ENCODE data around the gene ARGLU1.

ARGLU1 gene

DNA sequence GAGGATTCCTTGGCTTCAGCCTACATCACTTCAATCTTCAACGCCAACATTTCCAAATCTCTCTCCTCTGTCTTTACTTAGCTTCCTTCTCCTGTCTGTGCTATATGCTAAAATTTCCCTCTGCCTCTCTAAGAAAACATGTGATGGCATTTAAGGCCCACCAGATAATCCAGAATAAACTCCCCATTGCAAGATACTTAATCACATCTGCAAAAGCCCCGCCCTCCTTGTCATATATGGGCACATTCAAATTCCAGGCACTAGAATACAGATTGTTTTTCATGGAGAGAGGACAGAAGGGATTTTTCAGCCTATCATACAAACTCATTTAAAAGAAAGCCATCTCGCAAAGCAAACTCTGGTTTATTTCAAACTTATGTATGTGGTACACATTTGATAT, 16.2 kb downstream of the ARGLU1 start:
- TF ChIP-seq EZH2 (IDR thresholded peaks at IDR 0.05; ENCODE audit: borderline replicate concordance, low read depth, low read length, severe bottlenecking) = no peak
- TF ChIP-seq, protein P1, sequence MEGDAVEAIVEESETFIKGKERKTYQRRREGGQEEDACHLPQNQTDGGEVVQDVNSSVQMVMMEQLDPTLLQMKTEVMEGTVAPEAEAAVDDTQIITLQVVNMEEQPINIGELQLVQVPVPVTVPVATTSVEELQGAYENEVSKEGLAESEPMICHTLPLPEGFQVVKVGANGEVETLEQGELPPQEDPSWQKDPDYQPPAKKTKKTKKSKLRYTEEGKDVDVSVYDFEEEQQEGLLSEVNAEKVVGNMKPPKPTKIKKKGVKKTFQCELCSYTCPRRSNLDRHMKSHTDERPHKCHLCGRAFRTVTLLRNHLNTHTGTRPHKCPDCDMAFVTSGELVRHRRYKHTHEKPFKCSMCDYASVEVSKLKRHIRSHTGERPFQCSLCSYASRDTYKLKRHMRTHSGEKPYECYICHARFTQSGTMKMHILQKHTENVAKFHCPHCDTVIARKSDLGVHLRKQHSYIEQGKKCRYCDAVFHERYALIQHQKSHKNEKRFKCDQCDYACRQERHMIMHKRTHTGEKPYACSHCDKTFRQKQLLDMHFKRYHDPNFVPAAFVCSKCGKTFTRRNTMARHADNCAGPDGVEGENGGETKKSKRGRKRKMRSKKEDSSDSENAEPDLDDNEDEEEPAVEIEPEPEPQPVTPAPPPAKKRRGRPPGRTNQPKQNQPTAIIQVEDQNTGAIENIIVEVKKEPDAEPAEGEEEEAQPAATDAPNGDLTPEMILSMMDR (IDR thresholded peaks at IDR 0.05; ENCODE audit: borderline replicate concordance, extremely low read depth, low read length, poor library complexity, severe bottlenecking) = no peak
- Histone ChIP-seq H4K20me1 (ENCODE audit: insufficient read depth, low read length) (peaks cover 82% of the 10 kb centered on the region), H3K9ac (ENCODE audit: low read depth, low read length) (no peak overlapping the region), H3K4me2 (ENCODE audit: insufficient read depth, low read length) (no peak overlapping the region), H3K27me3 (ENCODE audit: insufficient read depth, low read length, poor library complexity) (no peaks in the 10 kb centered on the region), H3K9me3 (ENCODE audit: insufficient read depth, low read length, severe bottlenecking) (no peaks in the 10 kb centered on the region), H3K4me3 (ENCODE audit: low read depth in 1 of 2, low read length in 2 of 2) (no peak overlapping the region), H3K4me1 (ENCODE audit: insufficient read depth, low read length) (no peaks in the 10 kb centered on the region), H3K79me2 (ENCODE audit: insufficient read depth, low read length) (peaks cover 99% of the 10 kb centered on the region), H2AFZ (ENCODE audit: low read depth, low read length) (no peak overlapping the region), H3K27ac (ENCODE audit: low read length) (no peak overlapping the region), H3K36me3 (ENCODE audit: insufficient read depth, low read length) (peaks cover 100% of the 10 kb centered on the region)
- DNase-seq (no peak), ATAC-seq (ENCODE audit: insufficient read depth, low read depth) (no peak)

DNA sequence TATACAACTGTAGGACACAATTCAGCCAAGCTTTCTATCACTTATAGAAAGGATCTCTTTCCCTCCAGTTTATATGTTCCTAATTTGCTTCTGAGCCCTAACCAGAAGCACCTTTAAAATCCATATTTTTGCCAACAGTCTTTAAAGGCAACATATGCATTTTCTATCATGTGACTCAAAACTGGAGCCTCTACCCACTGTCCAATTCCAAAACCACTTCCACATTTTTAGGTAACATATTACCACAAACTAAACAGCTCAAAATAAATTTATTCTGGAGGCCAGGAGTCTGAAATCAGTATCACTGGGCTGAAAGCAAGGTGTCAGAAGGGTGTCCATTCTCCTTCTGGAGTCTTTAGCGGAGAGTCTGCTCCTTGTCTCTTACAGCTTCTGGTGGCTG, 16.6 kb downstream of the ARGLU1 start:
- Histone ChIP-seq H3K36me3 (ENCODE audit: insufficient read depth, low read length) (peaks cover 100% of the 10 kb centered on the region), H3K9me3 (ENCODE audit: insufficient read depth, low read length, severe bottlenecking) (no peaks in the 10 kb centered on the region), H3K27me3 (ENCODE audit: insufficient read depth, low read length, poor library complexity) (no peaks in the 10 kb centered on the region), H4K20me1 (ENCODE audit: insufficient read depth, low read length) (peaks cover 83% of the 10 kb centered on the region), H3K4me2 (ENCODE audit: insufficient read depth, low read length) (no peak overlapping the region), H2AFZ (ENCODE audit: low read depth, low read length) (no peak overlapping the region), H3K27ac (ENCODE audit: low read length) (no peak overlapping the region), H3K4me1 (ENCODE audit: insufficient read depth, low read length) (no peaks in the 10 kb centered on the region), H3K79me2 (ENCODE audit: insufficient read depth, low read length) (peaks cover 99% of the 10 kb centered on the region), H3K9ac (ENCODE audit: low read depth, low read length) (no peak overlapping the region), H3K4me3 (ENCODE audit: low read depth in 1 of 2, low read length in 2 of 2) (no peak overlapping the region)
- no peak for DNase-seq
- TF ChIP-seq, protein P1 (IDR thresholded peaks at IDR 0.05; ENCODE audit: borderline replicate concordance, extremely low read depth, low read length, poor library complexity, severe bottlenecking) = no peak
- TF ChIP-seq EZH2 (IDR thresholded peaks at IDR 0.05; ENCODE audit: borderline replicate concordance, low read depth, low read length, severe bottlenecking) = no peak
- ATAC-seq (ENCODE audit: insufficient read depth, low read depth) = no peak

DNA sequence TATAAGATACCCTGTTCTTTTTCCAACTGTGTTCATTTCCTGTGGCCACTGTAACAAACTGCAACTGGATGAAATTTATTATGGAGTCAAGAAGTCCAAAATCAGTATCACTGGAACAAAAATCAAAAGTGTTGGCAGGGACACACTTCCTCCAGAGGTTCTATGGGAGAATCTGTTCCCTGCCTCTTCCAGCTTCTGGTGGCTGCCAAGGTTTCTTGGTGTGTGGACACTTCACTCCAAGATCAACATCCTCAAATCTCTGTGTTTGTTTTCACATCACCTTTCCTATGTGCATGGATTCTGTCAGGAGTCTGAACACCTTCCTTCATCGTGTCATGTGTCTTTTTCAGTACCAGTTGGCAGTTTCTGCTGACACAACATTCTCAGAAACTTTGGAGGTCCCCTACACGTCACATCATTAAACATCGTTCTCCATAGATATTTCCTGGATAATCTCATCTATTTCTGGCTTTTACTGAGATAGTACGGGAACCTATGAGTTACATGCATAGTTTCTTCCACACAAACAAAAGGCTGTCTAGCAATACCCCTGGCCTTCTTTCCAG, 17.3 kb downstream of the ARGLU1 start:
- Histone ChIP-seq H3K9me3 (ENCODE audit: insufficient read depth, low read length, severe bottlenecking) (no peaks in the 10 kb centered on the region), H3K9ac (ENCODE audit: low read depth, low read length) (no peak overlapping the region), H3K27ac (ENCODE audit: low read length) (no peak overlapping the region), H4K20me1 (ENCODE audit: insufficient read depth, low read length) (peaks cover 85% of the 10 kb centered on the region), H3K4me1 (ENCODE audit: insufficient read depth, low read length) (no peaks in the 10 kb centered on the region), H3K79me2 (ENCODE audit: insufficient read depth, low read length) (peaks cover 99% of the 10 kb centered on the region), H3K27me3 (ENCODE audit: insufficient read depth, low read length, poor library complexity) (no peaks in the 10 kb centered on the region), H3K4me2 (ENCODE audit: insufficient read depth, low read length) (no peak overlapping the region), H2AFZ (ENCODE audit: low read depth, low read length) (no peak overlapping the region), H3K36me3 (ENCODE audit: insufficient read depth, low read length) (peaks cover 99% of the 10 kb centered on the region), H3K4me3 (ENCODE audit: low read depth in 1 of 2, low read length in 2 of 2) (no peak overlapping the region)
- TF ChIP-seq, protein P1 (IDR thresholded peaks at IDR 0.05; ENCODE audit: borderline replicate concordance, extremely low read depth, low read length, poor library complexity, severe bottlenecking) = no peak
- no peak for TF ChIP-seq EZH2 (IDR thresholded peaks at IDR 0.05; ENCODE audit: borderline replicate concordance, low read depth, low read length, severe bottlenecking)
- ATAC-seq (ENCODE audit: insufficient read depth, low read depth) = no peak
- DNase-seq = no peak

Measured in DND-41 (cell line).